HL-60 (cell line): Measurements from ENCODE around the gene IMP4.

ENCODE experiments used
- DNase-seq, 2 experiments: peaks; one replicate each; pipeline ENCODE4 v3.0.0-alpha.2; 2010 to 2020; ENCODE audit warnings: low read depth in 1 of 2, low spot score in 1 of 2
- H3K27ac ChIP-seq: fragments of 250-450 bp; sonication (Bioruptor Pico); replicated peaks from 2 replicates; pipeline ENCODE4 v1.5.1; 2020; ENCODE audit warnings: mild to moderate bottlenecking, moderate library complexity
- H3K27me3 ChIP-seq: fragments of 250-450 bp; sonication (Bioruptor Pico); 2 replicates; pipeline ENCODE4 v1.5.1; 2021; ENCODE audit warnings: mild to moderate bottlenecking, moderate library complexity; ENCODE audit not compliant: insufficient read depth, poor library complexity, severe bottlenecking
- H3K4me3 ChIP-seq: replicated peaks from 2 replicates; pipeline ENCODE4 v1.5.1; 2011; ENCODE audit warnings: mild to moderate bottlenecking, control low read depth, low read length; ENCODE audit not compliant: insufficient read depth
- GABPA ChIP-seq: IDR thresholded peaks from 2 replicates; pipeline ENCODE4 v1.6.1; 2012; ENCODE audit warnings: low read depth
- POLR2AphosphoS5 ChIP-seq: IDR thresholded peaks from 2 replicates; pipeline ENCODE4 v1.6.1; 2012; ENCODE audit warnings: low read depth
- SPI1 ChIP-seq: IDR thresholded peaks from 2 replicates; pipeline ENCODE4 v1.6.1; 2012; ENCODE audit warnings: low read depth, mild to moderate bottlenecking, borderline replicate concordance
- TF ChIP-seq, protein P1 (sequence below): IDR thresholded peaks from 2 replicates; pipeline ENCODE4 v1.6.1; 2012; ENCODE audit warnings: low read depth; ENCODE audit not compliant: insufficient replicate concordance
- TF ChIP-seq, protein P2 (sequence below): IDR thresholded peaks from one replicate; pipeline ENCODE4 v1.5.1; 2011; ENCODE audit warnings: low read length, control low read depth, inconsistent platforms; ENCODE audit not compliant: insufficient read depth

Gene IMP4

DNA sequence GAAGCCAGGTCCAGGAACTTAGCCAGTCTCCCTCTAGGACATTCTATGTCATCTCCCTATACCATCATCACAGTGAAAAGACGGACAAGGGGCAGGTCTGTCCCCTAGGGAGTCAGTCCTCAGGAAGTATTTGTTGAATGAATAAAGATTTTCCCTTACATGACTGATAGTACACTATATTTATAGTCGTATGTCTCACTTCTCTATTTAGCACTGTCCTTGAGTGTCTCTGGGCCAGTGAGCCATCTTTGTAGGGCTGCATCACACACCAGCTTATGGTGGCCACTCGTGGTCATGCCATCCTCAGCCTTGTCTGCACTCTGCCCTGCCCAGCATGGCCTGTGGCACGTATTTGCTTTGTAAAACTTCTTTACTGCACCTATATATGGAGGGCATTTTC is 38.9 kb downstream of the IMP4 start:
- no peak overlapping the region for H3K4me3 ChIP-seq
- H3K27me3 ChIP-seq: no peaks in the 10 kb centered on the region
- DNase-seq: no peak
- no peak overlapping the region for H3K27ac ChIP-seq
- TF ChIP-seq, protein P1, sequence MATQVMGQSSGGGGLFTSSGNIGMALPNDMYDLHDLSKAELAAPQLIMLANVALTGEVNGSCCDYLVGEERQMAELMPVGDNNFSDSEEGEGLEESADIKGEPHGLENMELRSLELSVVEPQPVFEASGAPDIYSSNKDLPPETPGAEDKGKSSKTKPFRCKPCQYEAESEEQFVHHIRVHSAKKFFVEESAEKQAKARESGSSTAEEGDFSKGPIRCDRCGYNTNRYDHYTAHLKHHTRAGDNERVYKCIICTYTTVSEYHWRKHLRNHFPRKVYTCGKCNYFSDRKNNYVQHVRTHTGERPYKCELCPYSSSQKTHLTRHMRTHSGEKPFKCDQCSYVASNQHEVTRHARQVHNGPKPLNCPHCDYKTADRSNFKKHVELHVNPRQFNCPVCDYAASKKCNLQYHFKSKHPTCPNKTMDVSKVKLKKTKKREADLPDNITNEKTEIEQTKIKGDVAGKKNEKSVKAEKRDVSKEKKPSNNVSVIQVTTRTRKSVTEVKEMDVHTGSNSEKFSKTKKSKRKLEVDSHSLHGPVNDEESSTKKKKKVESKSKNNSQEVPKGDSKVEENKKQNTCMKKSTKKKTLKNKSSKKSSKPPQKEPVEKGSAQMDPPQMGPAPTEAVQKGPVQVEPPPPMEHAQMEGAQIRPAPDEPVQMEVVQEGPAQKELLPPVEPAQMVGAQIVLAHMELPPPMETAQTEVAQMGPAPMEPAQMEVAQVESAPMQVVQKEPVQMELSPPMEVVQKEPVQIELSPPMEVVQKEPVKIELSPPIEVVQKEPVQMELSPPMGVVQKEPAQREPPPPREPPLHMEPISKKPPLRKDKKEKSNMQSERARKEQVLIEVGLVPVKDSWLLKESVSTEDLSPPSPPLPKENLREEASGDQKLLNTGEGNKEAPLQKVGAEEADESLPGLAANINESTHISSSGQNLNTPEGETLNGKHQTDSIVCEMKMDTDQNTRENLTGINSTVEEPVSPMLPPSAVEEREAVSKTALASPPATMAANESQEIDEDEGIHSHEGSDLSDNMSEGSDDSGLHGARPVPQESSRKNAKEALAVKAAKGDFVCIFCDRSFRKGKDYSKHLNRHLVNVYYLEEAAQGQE: no peak
- TF ChIP-seq, protein P2, sequence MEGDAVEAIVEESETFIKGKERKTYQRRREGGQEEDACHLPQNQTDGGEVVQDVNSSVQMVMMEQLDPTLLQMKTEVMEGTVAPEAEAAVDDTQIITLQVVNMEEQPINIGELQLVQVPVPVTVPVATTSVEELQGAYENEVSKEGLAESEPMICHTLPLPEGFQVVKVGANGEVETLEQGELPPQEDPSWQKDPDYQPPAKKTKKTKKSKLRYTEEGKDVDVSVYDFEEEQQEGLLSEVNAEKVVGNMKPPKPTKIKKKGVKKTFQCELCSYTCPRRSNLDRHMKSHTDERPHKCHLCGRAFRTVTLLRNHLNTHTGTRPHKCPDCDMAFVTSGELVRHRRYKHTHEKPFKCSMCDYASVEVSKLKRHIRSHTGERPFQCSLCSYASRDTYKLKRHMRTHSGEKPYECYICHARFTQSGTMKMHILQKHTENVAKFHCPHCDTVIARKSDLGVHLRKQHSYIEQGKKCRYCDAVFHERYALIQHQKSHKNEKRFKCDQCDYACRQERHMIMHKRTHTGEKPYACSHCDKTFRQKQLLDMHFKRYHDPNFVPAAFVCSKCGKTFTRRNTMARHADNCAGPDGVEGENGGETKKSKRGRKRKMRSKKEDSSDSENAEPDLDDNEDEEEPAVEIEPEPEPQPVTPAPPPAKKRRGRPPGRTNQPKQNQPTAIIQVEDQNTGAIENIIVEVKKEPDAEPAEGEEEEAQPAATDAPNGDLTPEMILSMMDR: no peak
- TF ChIP-seq GABPA (no peak), POLR2AphosphoS5 (no peak), SPI1 (no peak)

DNA sequence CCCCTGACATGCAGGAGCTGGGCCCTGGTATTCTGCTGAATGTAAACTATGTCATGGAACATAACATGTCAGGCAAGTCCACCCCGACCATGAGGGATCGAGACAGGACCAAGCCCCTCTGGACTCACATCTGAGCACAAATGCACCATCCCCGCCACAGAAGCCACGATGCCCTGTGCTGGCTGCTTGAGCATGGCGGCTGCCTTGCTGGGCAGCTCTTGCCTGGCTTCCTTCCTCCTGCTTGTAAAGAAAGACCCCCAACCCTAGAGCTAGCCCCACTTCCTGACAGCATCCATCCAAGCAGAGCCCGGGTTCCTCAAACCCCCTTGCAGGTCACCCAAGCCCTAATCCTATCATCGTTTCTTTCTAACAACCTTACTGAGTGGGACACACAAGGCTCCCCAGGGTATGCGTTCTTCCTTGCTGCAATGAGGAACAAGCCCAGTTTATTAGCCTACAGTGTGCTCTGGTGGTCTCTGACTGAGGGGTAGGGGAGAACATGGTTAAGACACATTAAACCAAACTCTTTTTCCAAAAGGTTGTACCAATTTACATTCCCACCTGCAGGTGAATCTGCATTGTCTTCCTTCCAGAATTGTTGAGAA is 39.7 kb downstream of the IMP4 start:
- no peak for DNase-seq
- no peak overlapping the region for H3K27ac ChIP-seq
- H3K4me3 ChIP-seq: no peak overlapping the region
- H3K27me3 ChIP-seq: no peaks in the 10 kb centered on the region
- TF ChIP-seq, protein P2: no peak
- no peak for TF ChIP-seq POLR2AphosphoS5
- TF ChIP-seq, protein P1: no peak
- no peak for TF ChIP-seq GABPA
- no peak for TF ChIP-seq SPI1

DNA sequence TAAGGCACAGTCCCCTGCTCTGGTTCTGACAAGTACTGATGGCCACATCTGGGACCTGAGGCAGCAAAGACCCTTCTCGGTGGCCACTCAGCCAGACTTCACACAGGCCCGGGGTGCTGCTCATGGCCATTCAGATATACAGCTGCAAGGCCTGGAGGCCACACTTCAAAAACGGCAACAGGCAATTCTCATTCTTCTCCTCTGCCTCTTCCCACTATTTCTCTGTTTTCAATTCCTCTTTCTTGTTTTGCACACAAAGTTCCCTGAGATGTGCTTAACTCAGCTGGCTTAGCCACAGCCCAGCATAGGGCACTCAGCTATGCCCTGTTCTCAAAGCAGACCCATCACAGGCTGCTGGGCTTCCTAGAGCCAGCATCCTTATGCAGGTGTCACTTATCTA is 43.0 kb downstream of the IMP4 start:
- H3K27ac ChIP-seq: no peak overlapping the region
- no peak overlapping the region for H3K4me3 ChIP-seq
- TF ChIP-seq, protein P2: no peak
- TF ChIP-seq SPI1 (no peak), GABPA (no peak), POLR2AphosphoS5 (no peak)
- TF ChIP-seq, protein P1: no peak
- DNase-seq: no peak
- H3K27me3 ChIP-seq: no peaks in the 10 kb centered on the region
